CD4-positive, alpha-beta T cell treated with Interleukin-10 for 1 hour (primary cell): ENCODE data around the gene KCNG1.
A peak's percentile ranks its signal among the peaks of the same experiment; 100 is the strongest.
"Not testable (repeated sequence)": the region's sequence is repeated elsewhere in the genome, so short reads cannot be mapped to it uniquely, and the experiment has no call there.

Experiments used
- DNase-seq: peaks from one replicate; pipeline ENCODE4 v3.0.0-alpha.2; 2020

Gene KCNG1

DNA sequence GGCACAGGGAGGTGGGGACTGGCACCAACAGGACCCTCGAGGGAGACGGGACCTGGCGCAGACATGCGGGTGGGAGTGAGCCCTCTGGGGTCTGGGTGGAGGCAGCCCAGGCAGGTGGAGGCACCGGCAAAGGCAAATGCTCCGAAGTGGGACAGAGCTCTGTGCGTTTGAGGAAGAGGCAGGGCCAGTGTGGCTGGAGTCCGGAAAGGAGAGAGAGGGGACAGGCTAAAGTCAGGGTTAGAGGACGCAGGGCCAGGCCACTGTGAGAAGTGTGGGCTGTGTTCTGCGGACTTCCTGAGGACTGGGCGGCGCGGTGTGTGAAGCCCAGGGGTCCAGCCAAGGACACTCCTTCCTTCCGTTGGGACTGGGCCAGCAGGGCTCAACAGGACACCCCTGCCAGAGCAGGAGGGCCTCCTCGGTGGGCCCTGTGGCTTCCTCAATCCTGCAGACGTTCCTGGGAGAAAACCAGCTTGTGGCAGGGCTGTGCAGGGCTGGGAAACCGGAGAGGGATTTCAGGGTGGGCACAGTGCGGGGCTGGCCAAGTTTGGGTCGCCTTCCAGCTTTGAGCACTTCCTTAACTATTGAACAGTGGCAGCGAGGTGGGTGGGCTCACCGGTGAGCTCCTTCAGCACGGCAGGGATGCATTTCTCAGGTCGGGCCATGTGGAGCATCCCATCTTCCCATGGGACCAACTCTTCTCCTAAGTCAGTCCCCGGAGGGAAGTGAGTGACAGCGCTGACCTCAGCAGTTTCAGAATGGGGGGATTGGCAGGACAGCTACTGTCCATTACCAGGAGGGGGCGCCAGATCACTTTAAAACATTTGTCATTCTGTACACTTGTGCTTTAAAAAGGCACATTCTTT lies 41.8 kb downstream of the KCNG1 start:
- peak; percentile 64 for DNase-seq

DNA sequence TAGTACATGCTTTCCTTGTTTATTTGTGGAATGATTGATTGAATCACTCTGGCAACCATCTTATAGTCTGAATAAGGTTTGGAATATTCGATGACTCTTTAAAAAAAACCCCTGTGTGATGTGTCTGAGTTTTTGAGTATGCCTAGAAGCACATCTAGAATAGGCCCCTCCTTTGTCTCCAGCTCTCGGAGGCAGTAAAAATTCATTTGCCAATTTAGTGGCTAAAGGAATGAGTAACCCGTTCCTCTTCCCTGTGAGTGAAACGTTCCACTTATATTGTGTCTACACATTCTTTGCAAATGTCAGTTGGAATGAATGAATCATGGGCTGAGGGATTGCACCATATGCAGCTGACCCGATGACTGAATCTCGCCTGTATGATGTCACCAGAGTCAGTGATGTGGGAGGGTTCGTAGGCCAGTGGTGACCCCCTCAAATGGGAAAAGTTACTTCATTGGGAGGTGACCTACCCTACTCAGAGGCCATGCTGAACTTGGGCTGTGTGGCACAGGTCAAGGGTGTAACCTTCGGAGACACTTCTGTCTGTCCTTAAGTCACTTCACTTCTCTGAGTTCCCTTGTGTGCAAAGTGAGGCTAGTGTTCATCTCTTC lies 42.7 kb downstream of the KCNG1 start:
- DNase-seq = no peak

DNA sequence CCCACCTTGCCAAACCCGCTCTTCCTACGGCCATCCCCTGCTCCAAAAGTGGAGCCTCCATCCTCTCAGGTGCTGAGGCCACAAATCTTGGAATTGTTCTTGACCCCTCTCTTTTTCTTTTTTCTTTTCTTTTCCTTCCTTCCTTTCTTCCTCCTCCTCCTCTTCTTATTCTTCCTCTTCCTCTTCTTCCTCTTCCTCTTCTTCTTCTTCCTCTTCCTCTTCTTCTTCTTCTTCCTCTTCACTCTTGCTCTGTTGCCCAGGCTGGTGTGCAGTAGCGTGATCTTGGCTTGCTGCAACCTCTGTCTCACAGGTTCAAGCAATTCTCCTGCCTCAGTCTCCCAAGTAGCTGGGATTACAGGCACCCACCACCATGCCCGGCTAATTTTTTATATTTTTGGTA lies 44.4 kb downstream of the KCNG1 start:
- DNase-seq = not testable (repeated sequence)

GRCh38 chr20:50977066-50978021 lies 45.6 kb downstream of the KCNG1 start:
- DNase-seq = no peak

- no peak for DNase-seq
Measured at GRCh38 chr20:50975701-50976330, 47.1 kb downstream of the KCNG1 start.

DNA sequence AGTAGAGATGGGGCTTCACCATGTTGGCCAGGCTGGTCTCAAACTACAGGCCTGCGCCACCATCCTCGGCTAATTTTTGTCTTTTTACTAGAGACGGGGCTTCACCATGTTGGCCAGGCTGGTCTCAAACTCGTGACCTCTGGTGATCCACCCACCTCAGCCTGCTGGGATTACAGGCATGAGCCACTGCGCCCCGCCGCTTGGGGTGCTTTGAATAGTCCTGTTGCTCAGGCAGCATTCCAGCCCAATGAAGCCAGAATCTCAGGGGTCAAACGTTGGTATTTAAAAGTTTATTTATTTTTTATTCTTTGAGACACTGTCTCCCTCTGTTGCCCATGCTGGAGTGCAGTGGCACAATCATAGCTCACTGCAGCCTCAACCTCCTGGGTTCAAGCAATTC lies 53.0 kb downstream of the KCNG1 start:
- DNase-seq = no peak

GRCh38 chr20:50969435-50969834 lies 53.5 kb downstream of the KCNG1 start:
- DNase-seq = no peak

DNA sequence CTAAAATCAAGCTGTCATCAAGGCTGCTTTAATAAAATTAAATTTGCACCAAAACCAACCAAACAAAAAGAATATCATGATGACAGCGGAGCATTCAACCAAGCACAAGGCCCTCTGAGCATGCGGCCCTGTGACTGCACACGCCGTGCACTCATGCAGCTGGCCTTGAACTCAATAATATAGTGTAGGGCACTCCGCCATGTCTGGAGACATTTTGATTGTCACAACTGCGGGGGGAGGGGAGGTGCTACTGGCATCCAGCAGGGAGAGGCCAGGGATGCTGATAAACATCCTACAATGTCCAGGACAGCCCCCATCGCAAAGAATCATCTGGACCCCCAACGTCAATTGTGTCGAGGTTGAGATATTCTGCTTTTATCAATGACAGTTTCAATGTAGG lies 54.6 kb downstream of the KCNG1 start:
- DNase-seq = no peak

DNA sequence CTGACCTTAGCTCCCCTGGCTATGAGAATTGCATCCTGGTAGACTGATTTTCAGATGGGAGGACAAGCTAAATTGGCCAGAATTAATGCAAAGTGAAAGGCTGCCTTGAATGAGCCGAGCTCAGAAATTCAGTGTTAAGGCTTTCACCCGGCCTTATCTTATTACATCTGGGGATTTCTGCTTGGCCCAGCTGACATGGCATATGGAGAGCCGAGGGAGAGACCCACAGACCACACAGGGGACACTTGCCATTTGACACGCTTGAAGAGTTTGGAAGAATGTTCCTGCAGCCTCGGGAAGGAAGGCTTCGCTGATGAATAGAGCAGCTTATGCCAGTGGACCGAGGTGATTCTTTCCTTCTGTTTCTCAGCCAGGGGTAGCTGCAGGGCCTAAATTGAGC lies 55.3 kb downstream of the KCNG1 start:
- DNase-seq = no peak

- no peak for DNase-seq
Measured at GRCh38 chr20:50959543-50960126, 63.3 kb downstream of the KCNG1 start.

GRCh38 chr20:50958615-50959542 lies 64.0 kb downstream of the KCNG1 start, which contains the start of gene MOCS3:
TSS of gene MOCS3 (plus strand) at chr20:50958818. CDS start at chr20:50958843, 25 bp downstream.
- peak; percentile 91 for DNase-seq

GRCh38 chr20:50957798-50958614 lies 64.9 kb downstream of the KCNG1 start, which contains the start of gene DPM1:
TSS of gene DPM1 (minus strand) at chr20:50958532. CDS start at chr20:50958523, 9 bp downstream.
- peak; percentile 28 for DNase-seq

DNA sequence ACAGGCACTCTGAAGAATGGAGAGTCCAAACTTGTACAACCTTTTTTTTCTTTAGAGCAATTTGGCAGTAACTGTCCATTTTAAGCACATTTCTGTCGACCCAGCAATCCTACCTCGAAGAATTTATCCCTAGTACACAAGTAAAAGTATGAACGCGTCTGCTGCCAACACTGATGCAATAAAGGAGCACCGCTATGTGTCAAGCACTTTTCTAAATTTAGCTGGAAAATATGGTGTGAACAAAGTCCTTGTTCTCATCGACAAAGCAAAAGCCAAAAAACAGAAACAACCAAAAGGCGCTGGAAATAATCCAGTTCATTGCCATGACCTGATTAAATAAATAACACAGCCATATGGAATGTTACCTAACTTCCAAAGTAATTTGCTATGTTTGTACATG lies 65.6 kb downstream of the KCNG1 start:
- peak; percentile 2 for DNase-seq

GRCh38 chr20:50953821-50954220 lies 69.1 kb downstream of the KCNG1 start:
- DNase-seq = no peak
